Measurements from ENCODE around the gene C1orf159.
"Not testable (repeated sequence)": the region's sequence is repeated elsewhere in the genome, so short reads cannot be mapped to it uniquely, and the experiment has no call there.

The C1orf159 gene

DNA sequence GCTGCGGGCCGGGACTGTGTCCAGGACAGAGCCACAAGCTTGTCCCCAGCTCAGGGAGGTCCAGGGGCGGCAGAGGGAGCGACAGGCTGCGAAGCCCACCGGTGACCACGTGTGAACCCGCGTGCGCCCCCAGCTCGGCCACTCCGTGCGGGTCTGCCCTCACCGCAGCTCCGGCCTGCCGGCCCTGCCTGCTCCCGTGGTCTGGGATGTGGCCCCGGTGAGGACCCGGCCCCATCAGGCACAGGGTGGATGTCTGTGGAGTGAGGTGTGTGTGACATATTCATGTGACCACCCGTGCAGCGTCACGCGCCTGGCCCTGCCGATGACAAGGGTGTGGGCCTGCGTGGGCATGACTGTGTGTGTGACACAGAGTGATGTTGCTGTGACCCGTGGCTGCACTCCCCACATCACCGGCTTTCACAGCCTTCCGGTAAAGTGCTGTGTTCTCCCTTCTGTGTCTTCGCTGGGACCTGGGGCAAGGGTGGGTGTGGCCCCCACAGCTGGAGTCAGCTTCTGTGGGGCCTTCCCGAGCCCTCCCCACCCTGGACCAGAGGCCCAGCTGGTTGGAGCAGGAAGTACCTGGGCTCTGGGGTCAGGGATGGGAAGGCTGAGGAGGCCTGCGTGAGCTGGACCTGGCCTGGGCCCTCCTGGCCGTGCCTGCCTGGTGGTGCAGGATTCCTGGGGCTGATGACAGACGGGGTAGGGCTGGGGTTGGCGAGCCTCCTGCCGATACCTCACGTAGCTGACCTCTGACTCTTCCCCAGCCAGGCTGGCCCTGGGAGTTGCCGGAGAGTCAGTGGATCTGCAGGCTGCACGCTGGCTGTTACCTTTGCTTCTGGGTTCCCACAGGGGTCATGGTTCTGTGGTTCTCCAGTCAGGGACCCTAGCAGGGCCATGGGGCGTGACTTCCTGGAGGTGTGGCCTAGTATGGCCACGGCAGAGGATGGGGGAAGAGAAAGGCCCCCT lies 45.9 kb downstream of the C1orf159 start:
- in situ Hi-C loops (cut with MboI; ENCODE audit: low sequenced_read_pairs): no loop called here

GRCh38 chr1:1069056-1069710 lies 46.7 kb downstream of the C1orf159 start:
- in situ Hi-C loops (cut with MboI; ENCODE audit: low sequenced_read_pairs): no loop called here

DNA sequence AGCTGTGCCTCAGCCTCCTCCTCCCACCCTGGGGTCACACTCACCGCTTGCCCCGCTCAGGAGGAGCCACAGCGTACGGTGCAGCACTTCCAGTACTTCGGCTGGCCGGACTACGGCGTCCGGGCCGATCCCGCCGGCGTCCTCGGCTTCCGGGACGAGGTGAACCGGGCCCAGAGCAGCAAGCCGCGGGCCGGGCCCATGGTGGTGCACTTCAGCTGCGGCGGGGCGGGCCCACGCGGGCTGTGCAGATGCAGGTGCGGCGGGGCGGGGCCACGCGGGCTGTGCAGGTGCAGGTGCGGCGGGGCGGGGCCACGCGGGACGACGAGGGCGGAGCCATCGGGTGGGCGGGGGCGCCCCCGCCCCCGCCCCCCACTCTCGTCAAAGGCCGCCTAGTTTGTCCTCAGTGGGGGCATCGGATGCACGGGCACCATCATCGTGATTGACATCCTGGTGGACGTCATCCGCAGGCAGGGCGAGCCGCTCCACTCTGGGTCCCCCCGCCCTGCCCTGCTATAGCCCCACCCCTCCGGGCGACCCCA lies 47.3 kb downstream of the C1orf159 start:
- in situ Hi-C loops (cut with MboI; ENCODE audit: low sequenced_read_pairs): no loop called here

DNA sequence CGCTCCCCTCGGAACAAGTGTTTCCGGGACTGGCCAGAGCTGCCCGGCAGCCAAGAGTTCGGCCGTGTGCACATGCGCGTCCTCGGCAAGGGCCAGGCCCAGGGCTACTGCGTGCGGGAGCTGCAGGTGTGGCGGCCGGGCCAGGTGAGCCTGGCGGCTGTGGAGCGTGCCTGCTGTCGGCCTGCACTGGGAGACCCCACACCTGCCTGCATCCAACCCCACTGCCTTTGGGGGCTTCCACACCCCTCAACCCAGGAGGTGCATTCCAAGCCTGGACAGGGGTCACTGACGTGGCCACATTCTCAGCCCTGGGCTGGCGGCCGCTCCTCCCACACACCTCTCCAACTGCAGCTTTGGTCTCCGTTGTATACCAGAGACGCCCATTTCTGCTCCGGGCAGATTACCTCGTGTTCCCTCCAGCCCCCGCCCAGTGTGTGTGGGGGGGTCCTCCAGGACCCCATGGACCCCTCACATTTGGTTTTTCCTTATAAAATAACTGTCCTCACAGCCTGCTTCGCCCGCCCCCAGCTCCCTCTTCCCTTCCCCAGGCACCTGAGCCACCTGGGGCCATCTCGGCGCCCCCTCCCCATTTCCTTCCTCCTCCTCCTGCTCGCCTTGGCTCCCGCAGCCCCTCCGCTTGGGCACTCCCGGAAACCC lies 47.9 kb downstream of the C1orf159 start:
- in situ Hi-C loops (cut with MboI; ENCODE audit: low sequenced_read_pairs): no loop called here

GRCh38 chr1:1067284-1067859 lies 48.5 kb downstream of the C1orf159 start:
- in situ Hi-C loops (cut with MboI; ENCODE audit: low sequenced_read_pairs): no loop called here

DNA sequence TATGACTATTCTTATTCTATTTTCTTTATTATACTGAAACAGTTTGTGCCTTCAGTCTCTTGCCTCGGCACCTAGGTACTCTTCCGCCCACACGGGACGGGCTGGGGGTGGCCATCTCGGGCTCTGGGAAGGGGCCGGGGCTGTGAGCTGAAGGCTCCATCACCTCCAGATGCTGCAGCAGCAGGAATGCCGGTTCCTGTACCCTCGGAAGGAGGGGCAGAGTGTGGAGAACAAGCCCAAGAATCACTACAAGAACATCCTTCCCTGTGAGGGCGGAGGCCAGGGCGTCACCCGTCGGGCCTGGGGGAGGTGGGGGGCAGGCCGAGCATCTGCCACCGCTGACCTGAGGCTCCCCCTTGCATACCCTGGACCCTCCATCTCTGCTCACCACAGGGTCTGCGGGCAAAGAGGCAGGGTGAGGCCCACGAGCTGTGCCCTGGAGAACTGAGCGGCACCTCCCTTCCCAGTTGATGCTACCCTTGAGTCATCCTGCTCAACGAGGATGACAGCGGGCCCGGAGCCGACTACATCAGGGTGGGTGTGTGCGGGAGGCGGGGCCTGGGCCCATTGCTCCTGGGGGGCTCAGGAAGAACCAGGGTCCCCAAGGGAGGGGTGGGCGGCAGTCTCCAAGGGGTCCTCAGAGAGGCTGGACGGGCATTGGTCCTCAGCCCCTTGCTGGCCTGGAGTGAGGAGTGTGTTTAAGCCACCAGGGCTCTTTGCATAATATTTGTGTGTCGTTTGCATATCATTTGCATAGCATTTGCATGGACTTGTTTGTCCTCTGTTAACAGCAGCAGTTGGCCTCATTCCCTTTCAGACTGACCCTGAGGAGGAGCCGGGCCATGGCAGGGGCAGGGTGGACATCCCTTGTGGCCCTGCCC lies 49.2 kb downstream of the C1orf159 start:
- in situ Hi-C loops (cut with MboI; ENCODE audit: low sequenced_read_pairs): no loop called here

GRCh38 chr1:1065940-1066304 lies 50.0 kb downstream of the C1orf159 start:
- in situ Hi-C loops (cut with MboI; ENCODE audit: low sequenced_read_pairs): not testable (repeated sequence)

GRCh38 chr1:1065265-1065939 lies 50.5 kb downstream of the C1orf159 start:
- in situ Hi-C loops (cut with MboI; ENCODE audit: low sequenced_read_pairs): no loop called here

- in situ Hi-C loops (cut with MboI; ENCODE audit: low sequenced_read_pairs): no loop called here
These were observed 51.7 kb downstream of the C1orf159 start for GRCh38 chr1:1063945-1064831.

- in situ Hi-C loops (cut with MboI; ENCODE audit: low sequenced_read_pairs): no loop called here
These were observed 52.5 kb downstream of the C1orf159 start for GRCh38 chr1:1063261-1063944.

DNA sequence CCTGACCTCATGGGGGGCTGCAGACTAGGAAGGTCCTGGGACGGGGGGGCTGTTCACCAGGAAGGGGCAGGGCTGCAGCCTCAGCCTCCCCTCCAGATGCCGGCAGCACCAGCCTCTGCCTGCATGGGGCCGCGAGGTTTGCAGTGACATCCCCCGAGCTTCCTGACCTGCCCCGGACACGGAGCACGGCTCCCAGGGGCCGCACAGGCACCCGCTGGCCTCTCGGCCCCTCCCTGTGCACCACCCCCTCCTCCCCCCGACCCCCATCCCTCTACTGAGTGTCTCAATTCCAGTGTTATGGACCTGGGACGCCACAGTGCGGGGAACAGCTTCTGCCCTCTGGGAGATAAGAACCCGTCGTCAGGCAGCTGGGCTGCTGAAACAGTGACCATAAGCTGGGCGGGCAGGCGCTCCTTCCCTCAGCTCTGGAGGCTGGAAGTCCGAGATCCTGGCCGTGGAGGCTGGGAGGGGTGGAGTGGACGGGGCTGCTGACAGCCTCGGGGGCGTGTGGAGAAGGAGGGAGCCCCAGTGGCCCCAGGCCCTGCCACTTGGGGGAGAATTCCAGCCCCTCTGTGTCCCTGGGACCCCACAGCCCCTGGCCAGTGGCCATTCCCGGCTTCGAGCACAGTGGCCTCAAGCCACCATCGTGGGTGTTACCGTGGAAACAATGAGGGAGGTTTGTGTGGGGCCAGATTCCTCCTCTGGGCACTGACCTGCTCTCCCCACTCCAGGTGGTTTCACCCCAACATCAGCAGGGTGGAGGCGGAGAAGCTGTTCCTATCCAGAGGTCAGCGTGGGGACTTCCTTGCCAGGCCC lies 53.3 kb downstream of the C1orf159 start:
- in situ Hi-C loops (cut with MboI; ENCODE audit: low sequenced_read_pairs): no loop called here

DNA sequence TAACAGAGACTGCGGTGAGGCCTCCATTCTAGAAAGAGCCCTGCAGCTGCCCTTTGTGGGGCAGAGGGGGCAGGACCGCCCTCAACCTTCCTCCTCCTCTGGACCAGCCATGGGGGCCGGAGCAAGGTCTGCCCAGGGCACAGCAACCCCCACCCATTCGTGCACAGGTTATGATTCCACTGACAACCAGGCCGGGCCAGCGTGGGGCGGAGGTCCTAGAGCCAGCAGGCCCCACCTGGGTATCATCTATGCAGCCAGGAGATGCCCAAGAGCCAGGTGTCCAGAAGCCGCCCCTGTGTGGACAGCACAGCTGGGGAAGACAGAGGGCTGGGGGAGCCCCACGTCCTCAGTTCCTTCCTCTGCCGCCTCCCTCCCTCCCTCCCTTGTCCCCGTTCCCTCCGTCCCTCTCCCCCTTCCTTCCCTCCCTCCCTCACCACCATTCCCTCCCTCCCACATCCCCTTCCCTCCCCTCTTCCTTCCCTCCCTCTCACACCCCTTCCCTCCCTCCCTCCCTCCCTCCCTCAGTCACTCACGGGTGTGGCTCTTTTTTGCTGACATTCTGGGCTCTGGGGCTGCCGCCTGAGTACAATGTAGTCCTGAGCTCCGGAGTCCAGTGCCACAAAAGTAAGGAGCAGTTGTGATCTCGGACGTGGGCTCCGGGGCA lies 54.1 kb downstream of the C1orf159 start:
- in situ Hi-C loops (cut with MboI; ENCODE audit: low sequenced_read_pairs): no loop called here

- in situ Hi-C loops (cut with MboI; ENCODE audit: low sequenced_read_pairs): no loop called here
These were observed 55.4 kb downstream of the C1orf159 start for GRCh38 chr1:1060281-1061000.

- in situ Hi-C loops (cut with MboI; ENCODE audit: low sequenced_read_pairs): no loop called here
These were observed 56.2 kb downstream of the C1orf159 start for GRCh38 chr1:1059494-1060280.

GRCh38 chr1:1058921-1059493 lies 56.9 kb downstream of the C1orf159 start:
- in situ Hi-C loops (cut with MboI; ENCODE audit: low sequenced_read_pairs): no loop called here

Measured in HL-60/S4 treated with retinoic acid at 250 ng/mL for 4 days and 3 days (cell line).